Stomach (tissue), 9 donors: Measurements from ENCODE around the gene HIVEP1. TPM values are rescaled to one million over a fixed set of nuclear protein-coding genes. Genes with fewer than 3 reads are reported as not detected.

Experiments used
- DNase-seq, 2 donors: peaks; one replicate each; pipeline versions ENCODE4 v3.0.0 to v3.0.0-alpha.2; 2013 to 2019
- H3K27ac ChIP-seq, 5 donors: fragments of 200-600 bp in 4 of 5; sonication (generic) in 4 of 5; one replicate each; pipeline ENCODE4 v1.5.1; 2013 to 2019; ENCODE audit warnings: mild to moderate bottlenecking in 1 of 5, moderate library complexity in 1 of 5
- H3K27me3 ChIP-seq, 3 donors: fragments of 200-600 bp; sonication (generic); one replicate each; pipeline ENCODE4 v1.5.1; 2017 to 2019; ENCODE audit warnings: mixed run types in 1 of 3
- H3K36me3 ChIP-seq, 4 donors: fragments of 200-600 bp; sonication (generic); 1 replicate in 3 of 4; 2 replicates in 1 of 4; pipeline ENCODE4 v1.5.1; 2016 to 2019
- H3K4me1 ChIP-seq, 4 donors: fragments of 200-600 bp; sonication (generic); one replicate each; pipeline ENCODE4 v1.5.1; 2016 to 2019
- H3K4me3 ChIP-seq, 4 donors: fragments of 200-600 bp; sonication (generic) in 3 of 4; one replicate each; pipeline ENCODE4 v1.5.1; 2016 to 2019; ENCODE audit warnings: mild to moderate bottlenecking in 1 of 4
- H3K9me3 ChIP-seq, 4 donors: fragments of 200-600 bp; sonication (generic); one replicate each; pipeline ENCODE4 v1.5.1; 2016 to 2019
- EP300 ChIP-seq: sonication (generic); formaldehyde crosslinking; IDR thresholded peaks from one replicate; pipeline ENCODE4 v1.6.1; 2017; ENCODE audit warnings: antibody characterized with exemption
- POLR2A ChIP-seq, 4 donors: fragments of 450-650 bp; IDR thresholded peaks; one replicate each; pipeline ENCODE4 v1.6.1; 2016; ENCODE audit warnings: antibody characterized with exemption in 4 of 4, control low read depth in 2 of 4, mild to moderate bottlenecking in 1 of 4, moderate library complexity in 1 of 4
- POLR2AphosphoS5 ChIP-seq, 3 donors: sonication (generic); formaldehyde crosslinking; IDR thresholded peaks; one replicate each; pipeline ENCODE4 v1.6.1; 2016; ENCODE audit warnings: antibody characterized with exemption in 3 of 3
- WGBS, 5 donors: extraction: QIAGEN DNeasy Blood & Tissue Kit in 3 of 5; methylation state at CpG; one replicate each; pipeline versions ENCODE4 v1.1.5 to v1.1.7; 2013 to 2018; 5-methylcytosine and 5-hydroxymethylcytosine counted together
- intact Hi-C: fragments of 100-400 bp; cut with DNase I; formaldehyde crosslinking; loops from one replicate; pipeline ENCODE4 v1.15.1; 2023; ENCODE audit warnings: low total_unique reads
- polyA plus RNA-seq, 3 donors: library from polyadenylated mRNA; stranded (reverse); fragments of 200-250 nt; gene quantifications; one replicate each; pipeline ENCODE4 v1.2.3, GENCODE V29; 2013
- total RNA-seq, 5 donors: library from RNA; depleted of rRNA; stranded (reverse); fragments of >200 nt; gene quantifications; one replicate each; pipeline versions ENCODE4 v1.1.0 to v1.2.3, GENCODE V29; 2014 to 2016
- TF ChIP-seq, protein P1 (sequence below), 7 experiments: fragments of 450-650 bp in 4 of 7; fragments of 200-600 bp in 3 of 7; sonication (generic) in 3 of 7; IDR thresholded peaks; one replicate each; pipeline ENCODE4 v1.5.1; 2016 to 2019; ENCODE audit warnings: antibody characterized with exemption in 7 of 7, control low read depth in 2 of 7, mild to moderate bottlenecking in 1 of 7
- donor health status: healthy with polysubstance abuse.
- donor health status: Bipolar disorder and iron deficiency.
- donor health status: healthy.

HIVEP1 gene
- total and polyA plus RNA-seq, 8 donors: 2.0 to 19.6 (median 14.1) TPM

DNA sequence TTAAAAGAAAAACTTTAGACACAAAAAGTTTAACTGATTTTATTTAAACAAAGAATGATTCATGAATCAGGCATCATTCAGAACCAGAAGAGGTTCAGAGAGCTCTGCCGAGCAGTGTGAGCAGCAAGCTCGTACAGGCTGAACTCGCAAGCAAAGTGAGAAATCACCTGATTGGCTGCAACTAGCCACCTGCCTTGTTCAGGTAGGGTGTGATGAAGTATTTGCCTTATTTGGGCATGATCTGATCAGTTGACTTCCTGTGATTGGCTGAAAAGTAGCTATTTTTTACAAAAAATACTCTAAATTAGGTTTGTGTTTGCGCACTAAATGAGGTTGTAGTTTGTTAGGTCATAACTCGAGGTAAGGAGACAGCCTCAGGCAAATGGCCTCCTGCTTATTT is 80.7 kb downstream of the HIVEP1 start:
- 95 to 98% (median 96%) methylated on average over 5 of the region's 5 CpGs for WGBS, 5 donors
- Histone ChIP-seq H3K4me3 (no peak overlapping the region), H3K27ac (no peak overlapping the region), H3K27me3 (no peaks in the 10 kb centered on the region), H3K36me3 (peaks cover 0 to 7% (median 0%) of the 10 kb centered on the region in 4 donors), H3K4me1 (peaks cover 0 to 8% (median 2%) of the 10 kb centered on the region in 4 donors), H3K9me3 (no peaks in the 10 kb centered on the region)
- intact Hi-C loops: no loop called here
- TF ChIP-seq POLR2A (IDR thresholded peaks at IDR 0.05) (no peak), EP300 (no peak), POLR2AphosphoS5 (IDR thresholded peaks at IDR 0.05) (no peak)
- TF ChIP-seq, protein P1, sequence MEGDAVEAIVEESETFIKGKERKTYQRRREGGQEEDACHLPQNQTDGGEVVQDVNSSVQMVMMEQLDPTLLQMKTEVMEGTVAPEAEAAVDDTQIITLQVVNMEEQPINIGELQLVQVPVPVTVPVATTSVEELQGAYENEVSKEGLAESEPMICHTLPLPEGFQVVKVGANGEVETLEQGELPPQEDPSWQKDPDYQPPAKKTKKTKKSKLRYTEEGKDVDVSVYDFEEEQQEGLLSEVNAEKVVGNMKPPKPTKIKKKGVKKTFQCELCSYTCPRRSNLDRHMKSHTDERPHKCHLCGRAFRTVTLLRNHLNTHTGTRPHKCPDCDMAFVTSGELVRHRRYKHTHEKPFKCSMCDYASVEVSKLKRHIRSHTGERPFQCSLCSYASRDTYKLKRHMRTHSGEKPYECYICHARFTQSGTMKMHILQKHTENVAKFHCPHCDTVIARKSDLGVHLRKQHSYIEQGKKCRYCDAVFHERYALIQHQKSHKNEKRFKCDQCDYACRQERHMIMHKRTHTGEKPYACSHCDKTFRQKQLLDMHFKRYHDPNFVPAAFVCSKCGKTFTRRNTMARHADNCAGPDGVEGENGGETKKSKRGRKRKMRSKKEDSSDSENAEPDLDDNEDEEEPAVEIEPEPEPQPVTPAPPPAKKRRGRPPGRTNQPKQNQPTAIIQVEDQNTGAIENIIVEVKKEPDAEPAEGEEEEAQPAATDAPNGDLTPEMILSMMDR (IDR thresholded peaks at IDR 0.05): no peak
- no peak for DNase-seq

DNA sequence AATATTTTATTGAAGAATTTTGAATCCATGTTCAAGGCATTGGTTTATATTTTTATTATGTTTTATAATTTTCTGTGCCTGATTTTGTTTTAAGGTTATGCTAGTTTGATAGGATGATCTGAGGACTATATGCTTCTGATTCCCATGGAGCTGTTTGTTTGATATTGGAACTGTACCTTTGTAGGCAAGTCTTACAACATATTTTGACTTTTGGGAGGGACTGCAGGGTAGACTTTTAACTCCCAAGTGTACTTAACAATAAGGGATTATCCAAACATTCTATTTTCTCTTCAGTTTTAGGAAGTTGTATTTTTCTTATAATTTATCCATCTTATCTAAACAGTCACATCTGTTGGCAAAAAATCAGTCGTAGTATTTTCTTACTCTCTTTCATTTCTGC is 82.6 kb downstream of the HIVEP1 start:
- H3K4me1 ChIP-seq: no peaks in the 10 kb centered on the region
- DNase-seq: no peak
- WGBS, 5 donors: 53 to 86% (median 64%) methylated on average over 1 of the region's 1 CpG
- peaks cover 0 to 3% (median 0%) of the 10 kb centered on the region in 4 donors for H3K36me3 ChIP-seq
- TF ChIP-seq POLR2A (IDR thresholded peaks at IDR 0.05) (no peak), POLR2AphosphoS5 (IDR thresholded peaks at IDR 0.05) (no peak), EP300 (no peak)
- TF ChIP-seq, protein P1 (IDR thresholded peaks at IDR 0.05): no peak
- no peak overlapping the region for H3K27ac ChIP-seq
- intact Hi-C loops: no loop called here
- no peaks in the 10 kb centered on the region for H3K9me3 ChIP-seq
- no peak overlapping the region for H3K4me3 ChIP-seq
- H3K27me3 ChIP-seq: no peaks in the 10 kb centered on the region

DNA sequence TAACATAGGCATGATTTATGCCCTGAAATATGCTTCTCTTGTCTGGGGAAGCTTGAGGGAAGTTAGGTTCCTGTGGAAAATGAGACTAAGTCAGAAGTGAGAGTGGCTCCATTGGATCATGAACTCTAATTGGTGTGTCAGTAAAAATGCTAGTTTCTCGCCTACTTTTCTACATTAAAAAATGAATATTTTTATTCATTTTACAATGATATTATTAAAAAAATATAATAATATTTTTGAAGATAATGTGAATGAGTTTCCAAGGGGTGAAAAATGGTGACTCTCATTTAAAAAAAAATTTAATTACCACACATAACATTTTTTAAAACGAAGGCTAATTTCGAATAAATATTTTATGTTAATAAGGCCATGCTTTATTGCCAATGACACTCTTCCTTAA is 84.2 kb downstream of the HIVEP1 start:
- TF ChIP-seq POLR2A (IDR thresholded peaks at IDR 0.05): no peak
- TF ChIP-seq, protein P1 (IDR thresholded peaks at IDR 0.05): no peak
- no peak for TF ChIP-seq POLR2AphosphoS5 (IDR thresholded peaks at IDR 0.05)
- TF ChIP-seq EP300: no peak
- Histone ChIP-seq H3K9me3 (no peaks in the 10 kb centered on the region), H3K27me3 (no peaks in the 10 kb centered on the region), H3K27ac (no peak overlapping the region), H3K4me3 (no peak overlapping the region), H3K4me1 (no peaks in the 10 kb centered on the region), H3K36me3 (no peaks in the 10 kb centered on the region)
- DNase-seq: no peak
- 90 to 99% (median 96%) methylated on average over 3 of the region's 3 CpGs for WGBS, 5 donors
- intact Hi-C loops: no loop called here

DNA sequence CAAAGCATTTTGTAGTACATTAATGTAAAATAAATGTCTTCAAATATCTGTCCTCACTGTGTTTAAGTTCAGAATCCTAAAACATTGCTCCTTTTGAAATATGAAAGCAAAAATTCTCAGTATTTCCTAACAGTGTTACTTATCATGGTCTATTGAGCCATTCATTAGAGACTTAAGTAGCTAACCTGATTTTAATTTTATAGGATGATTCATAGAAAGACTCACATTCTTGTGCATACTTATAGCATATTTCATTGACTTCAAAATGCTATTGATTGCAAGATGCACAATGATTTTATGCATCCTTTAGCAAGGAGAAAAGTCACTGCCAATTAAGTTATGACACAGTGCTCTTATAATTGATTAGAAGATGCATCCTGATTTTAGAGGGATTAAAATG is 85.7 kb downstream of the HIVEP1 start:
- TF ChIP-seq EP300: no peak
- TF ChIP-seq, protein P1 (IDR thresholded peaks at IDR 0.05): no peak
- no peak for TF ChIP-seq POLR2AphosphoS5 (IDR thresholded peaks at IDR 0.05)
- TF ChIP-seq POLR2A (IDR thresholded peaks at IDR 0.05): no peak
- Histone ChIP-seq H3K27ac (no peak overlapping the region), H3K4me1 (no peaks in the 10 kb centered on the region), H3K9me3 (no peaks in the 10 kb centered on the region), H3K27me3 (no peaks in the 10 kb centered on the region), H3K36me3 (no peaks in the 10 kb centered on the region), H3K4me3 (no peak overlapping the region)
- intact Hi-C loops: no loop called here
- no peak for DNase-seq
